Suprapubic skin (tissue), 3 donors: ENCODE data around the gene KCNE5.

Experiments
- POLR2AphosphoS5 ChIP-seq, 3 donors: sonication (generic); formaldehyde crosslinking; IDR thresholded peaks; one replicate each; pipeline ENCODE4 v1.6.1; 2017; ENCODE audit warnings: antibody characterized with exemption in 3 of 3
- TF ChIP-seq, protein P1 (sequence below), 2 donors: fragments of 200-600 bp in 1 of 2; fragments of 450-650 bp in 1 of 2; sonication (generic) in 1 of 2; IDR thresholded peaks; one replicate each; pipeline ENCODE4 v1.5.1; 2016 to 2019; ENCODE audit warnings: antibody characterized with exemption in 2 of 2, mild to moderate bottlenecking in 1 of 2, moderate library complexity in 1 of 2

DNA sequence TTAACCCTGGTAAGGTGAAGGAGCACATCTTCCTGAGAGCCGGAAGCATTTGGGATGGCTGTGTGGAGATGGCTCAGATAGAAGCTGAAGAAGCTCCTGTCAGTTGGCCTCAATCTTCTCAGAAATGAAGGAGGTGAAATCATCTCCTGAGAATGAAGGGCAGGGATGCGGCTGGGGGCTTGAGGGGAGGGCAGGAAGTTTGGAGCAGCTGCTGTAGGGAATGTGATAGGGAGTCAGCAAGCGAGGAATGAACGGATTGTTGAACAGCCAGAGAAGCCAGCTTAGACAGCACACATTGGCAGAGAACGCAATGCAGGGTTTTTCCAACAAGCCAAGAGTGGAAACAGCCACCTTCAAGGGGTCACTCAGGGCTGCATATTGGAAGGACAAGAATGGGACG, 10.0 kb downstream of the KCNE5 start:
- TF ChIP-seq, protein P1, sequence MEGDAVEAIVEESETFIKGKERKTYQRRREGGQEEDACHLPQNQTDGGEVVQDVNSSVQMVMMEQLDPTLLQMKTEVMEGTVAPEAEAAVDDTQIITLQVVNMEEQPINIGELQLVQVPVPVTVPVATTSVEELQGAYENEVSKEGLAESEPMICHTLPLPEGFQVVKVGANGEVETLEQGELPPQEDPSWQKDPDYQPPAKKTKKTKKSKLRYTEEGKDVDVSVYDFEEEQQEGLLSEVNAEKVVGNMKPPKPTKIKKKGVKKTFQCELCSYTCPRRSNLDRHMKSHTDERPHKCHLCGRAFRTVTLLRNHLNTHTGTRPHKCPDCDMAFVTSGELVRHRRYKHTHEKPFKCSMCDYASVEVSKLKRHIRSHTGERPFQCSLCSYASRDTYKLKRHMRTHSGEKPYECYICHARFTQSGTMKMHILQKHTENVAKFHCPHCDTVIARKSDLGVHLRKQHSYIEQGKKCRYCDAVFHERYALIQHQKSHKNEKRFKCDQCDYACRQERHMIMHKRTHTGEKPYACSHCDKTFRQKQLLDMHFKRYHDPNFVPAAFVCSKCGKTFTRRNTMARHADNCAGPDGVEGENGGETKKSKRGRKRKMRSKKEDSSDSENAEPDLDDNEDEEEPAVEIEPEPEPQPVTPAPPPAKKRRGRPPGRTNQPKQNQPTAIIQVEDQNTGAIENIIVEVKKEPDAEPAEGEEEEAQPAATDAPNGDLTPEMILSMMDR (IDR thresholded peaks at IDR 0.05), result no peak
- no peak for TF ChIP-seq POLR2AphosphoS5 (IDR thresholded peaks at IDR 0.05)
